Keratinocyte (primary cell): ENCODE data around the gene LYZL1. TPM values are rescaled to one million over a fixed set of nuclear protein-coding genes. Genes with fewer than 3 reads are reported as not detected.

Experiments used
- DNase-seq: peaks from one replicate; pipeline ENCODE4 v3.0.0-alpha.2; 2011; ENCODE audit warnings: low read depth, missing footprints, low spot score
- FAIRE-seq: peaks from 2 replicates; lab custom pipeline; 2011; peaks lifted over from hg19 to GRCh38; lab: Jason Lieb, UNC
- H2AFZ ChIP-seq: 2 replicates; pipeline ENCODE4 v1.6.0; 2012; ENCODE audit warnings: low read length, control low read depth, inconsistent platforms; ENCODE audit not compliant: control insufficient read depth
- H3K27ac ChIP-seq: 2 replicates; pipeline ENCODE4 v1.5.1; 2011; ENCODE audit warnings: low read length; ENCODE audit not compliant: control insufficient read depth, insufficient read depth
- H3K27me3 ChIP-seq: 3 replicates; pipeline ENCODE4 v1.6.0; 2011; ENCODE audit warnings: low read length; ENCODE audit not compliant: control insufficient read depth, insufficient read depth; ENCODE audit errors: extremely low read depth
- H3K36me3 ChIP-seq, 2 experiments: 2 replicates in 1 of 2; 3 replicates in 1 of 2; pipeline ENCODE4 v1.5.1; 2011; ENCODE audit warnings: low read length in 2 of 2, mild to moderate bottlenecking in 1 of 2; ENCODE audit not compliant: control insufficient read depth in 2 of 2, insufficient read depth in 2 of 2; ENCODE audit errors: extremely low read depth in 1 of 2
- H3K4me1 ChIP-seq: 3 replicates; pipeline ENCODE4 v1.5.1; 2011; ENCODE audit warnings: low read length; ENCODE audit not compliant: control insufficient read depth, insufficient read depth; ENCODE audit errors: extremely low read depth
- H3K4me2 ChIP-seq: 3 replicates; pipeline ENCODE4 v1.6.0; 2011; ENCODE audit warnings: low read depth, low read length; ENCODE audit not compliant: control insufficient read depth, insufficient read depth; ENCODE audit errors: extremely low read depth
- H3K4me3 ChIP-seq, 3 experiments: fragments of 200-600 bp in 1 of 3; sonication (generic) in 1 of 3; 2 replicates in 2 of 3; 3 replicates in 1 of 3; pipeline ENCODE4 v1.5.1; 2011 to 2016; ENCODE audit warnings: low read length in 3 of 3, mild to moderate bottlenecking in 3 of 3, control low read depth in 2 of 3, inconsistent platforms in 1 of 3, low read depth in 1 of 3, mixed read lengths in 1 of 3, mixed run types in 1 of 3, moderate library complexity in 1 of 3; ENCODE audit not compliant: control insufficient read depth in 2 of 3, insufficient read depth in 2 of 3; ENCODE audit errors: extremely low read depth in 1 of 3
- H3K79me2 ChIP-seq: 2 replicates; pipeline ENCODE4 v1.6.0; 2012; ENCODE audit warnings: low read length; ENCODE audit not compliant: control insufficient read depth, insufficient read depth
- H3K9ac ChIP-seq: 3 replicates; pipeline ENCODE4 v1.6.0; 2011; ENCODE audit warnings: low read length; ENCODE audit not compliant: control insufficient read depth, insufficient read depth; ENCODE audit errors: extremely low read depth
- H3K9me1 ChIP-seq: 3 replicates; pipeline ENCODE4 v1.6.0; 2011; ENCODE audit warnings: low read length; ENCODE audit not compliant: control insufficient read depth, insufficient read depth; ENCODE audit errors: extremely low read depth
- H3K9me3 ChIP-seq: 2 replicates; pipeline ENCODE4 v1.5.1; 2012; ENCODE audit warnings: low read depth, low read length; ENCODE audit not compliant: control insufficient read depth
- H4K20me1 ChIP-seq: 3 replicates; pipeline ENCODE4 v1.6.0; 2011; ENCODE audit warnings: low read length; ENCODE audit not compliant: control insufficient read depth, insufficient read depth; ENCODE audit errors: extremely low read depth
- EZH2 ChIP-seq: IDR thresholded peaks from one replicate; pipeline ENCODE4 v1.6.1; 2012; ENCODE audit warnings: inconsistent platforms, mild to moderate bottlenecking, low read length, moderate library complexity
- dilution Hi-C: fragments of 300-500 bp; cut with MboI; formaldehyde crosslinking; loops from one replicate; pipeline ENCODE4 v1.7.0; 2020; ENCODE audit warnings: low sequenced_read_pairs; ENCODE audit not compliant: extremely low pct_ligation_motif_present
- polyA plus RNA-seq, 5 experiments: library from polyadenylated mRNA; depleted of rRNA in 3 of 5; stranded (reverse) in 3 of 5; stranded (forward) in 1 of 5; unstranded in 1 of 5; fragments of >200 nt; gene quantifications; 1 replicate in 1 of 5; 2 replicates in 3 of 5; 3 replicates in 1 of 5; pipeline versions ENCODE4 v1.2.1 to v1.2.3, GENCODE V29; 2011 to 2012; ENCODE audit warnings: missing spikeins in 2 of 5, low read depth in 1 of 5, low replicate concordance in 1 of 5
- TF ChIP-seq, protein P1 (sequence below), 3 experiments: IDR thresholded peaks in 1 of 3; conservative IDR thresholded peaks in 1 of 3; optimal IDR thresholded peaks in 1 of 3; 2 replicates in 2 of 3; 3 replicates in 1 of 3; pipeline versions ENCODE3 to v1.5.1; 2011; ENCODE audit warnings: low read length in 3 of 3, mild to moderate bottlenecking in 3 of 3, moderate library complexity in 2 of 3, control low read depth in 1 of 3, inconsistent platforms in 1 of 3; ENCODE audit not compliant: insufficient read depth in 2 of 3; ENCODE audit errors: extremely low read depth in 1 of 3

LYZL1 gene
- polyA plus RNA-seq, 1 donor (not counting 4 experiments of a cell fraction or from before 2014, with no cell fraction given), result not detected

DNA sequence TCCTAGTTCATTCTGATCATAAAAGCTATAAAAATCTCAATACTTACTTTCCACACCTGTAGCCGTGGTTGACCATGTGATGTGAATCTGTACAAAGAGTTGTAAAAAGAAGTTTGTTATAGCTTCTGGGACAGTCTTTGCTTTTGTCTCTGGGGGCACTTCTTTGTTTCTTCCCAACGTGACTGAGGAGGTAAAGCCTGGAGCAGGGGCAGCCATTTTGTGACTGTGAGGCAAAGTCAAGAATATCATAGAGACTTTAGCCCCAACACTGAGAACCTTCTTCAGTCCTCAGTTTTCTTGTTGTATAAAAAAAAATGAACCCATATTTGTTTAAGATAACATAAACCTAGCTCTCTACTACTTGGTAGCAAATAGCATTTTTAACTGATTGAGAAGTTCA, 29.4 kb upstream of the LYZL1 start:
- no peak overlapping the region for H3K27ac ChIP-seq
- H2AFZ ChIP-seq, result no peak overlapping the region
- H4K20me1 ChIP-seq, result no peaks in the 10 kb centered on the region
- no peak overlapping the region for H3K4me3 ChIP-seq
- H3K36me3 ChIP-seq, result no peaks in the 10 kb centered on the region
- TF ChIP-seq, protein P1, sequence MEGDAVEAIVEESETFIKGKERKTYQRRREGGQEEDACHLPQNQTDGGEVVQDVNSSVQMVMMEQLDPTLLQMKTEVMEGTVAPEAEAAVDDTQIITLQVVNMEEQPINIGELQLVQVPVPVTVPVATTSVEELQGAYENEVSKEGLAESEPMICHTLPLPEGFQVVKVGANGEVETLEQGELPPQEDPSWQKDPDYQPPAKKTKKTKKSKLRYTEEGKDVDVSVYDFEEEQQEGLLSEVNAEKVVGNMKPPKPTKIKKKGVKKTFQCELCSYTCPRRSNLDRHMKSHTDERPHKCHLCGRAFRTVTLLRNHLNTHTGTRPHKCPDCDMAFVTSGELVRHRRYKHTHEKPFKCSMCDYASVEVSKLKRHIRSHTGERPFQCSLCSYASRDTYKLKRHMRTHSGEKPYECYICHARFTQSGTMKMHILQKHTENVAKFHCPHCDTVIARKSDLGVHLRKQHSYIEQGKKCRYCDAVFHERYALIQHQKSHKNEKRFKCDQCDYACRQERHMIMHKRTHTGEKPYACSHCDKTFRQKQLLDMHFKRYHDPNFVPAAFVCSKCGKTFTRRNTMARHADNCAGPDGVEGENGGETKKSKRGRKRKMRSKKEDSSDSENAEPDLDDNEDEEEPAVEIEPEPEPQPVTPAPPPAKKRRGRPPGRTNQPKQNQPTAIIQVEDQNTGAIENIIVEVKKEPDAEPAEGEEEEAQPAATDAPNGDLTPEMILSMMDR (optimal IDR thresholded peaks at IDR 0.05 in 1 of 3, IDR thresholded peaks at IDR 0.05 in 1 of 3, conservative IDR thresholded peaks at IDR 0.05 in 1 of 3; ENCODE audit: extremely low read depth in 1 of 3, insufficient read depth in 2 of 3, low read length in 3 of 3), result no peak
- no peak for TF ChIP-seq EZH2
- FAIRE-seq (no peak), DNase-seq (no peak)
- no peaks in the 10 kb centered on the region for H3K79me2 ChIP-seq
- H3K9me3 ChIP-seq, result no peaks in the 10 kb centered on the region
- H3K9me1 ChIP-seq, result no peaks in the 10 kb centered on the region
- peaks cover 23% of the 10 kb centered on the region for H3K27me3 ChIP-seq
- no peak overlapping the region for H3K4me2 ChIP-seq
- dilution Hi-C loops, result no loop called here
- H3K9ac ChIP-seq, result no peak overlapping the region
- H3K4me1 ChIP-seq, result no peaks in the 10 kb centered on the region

DNA sequence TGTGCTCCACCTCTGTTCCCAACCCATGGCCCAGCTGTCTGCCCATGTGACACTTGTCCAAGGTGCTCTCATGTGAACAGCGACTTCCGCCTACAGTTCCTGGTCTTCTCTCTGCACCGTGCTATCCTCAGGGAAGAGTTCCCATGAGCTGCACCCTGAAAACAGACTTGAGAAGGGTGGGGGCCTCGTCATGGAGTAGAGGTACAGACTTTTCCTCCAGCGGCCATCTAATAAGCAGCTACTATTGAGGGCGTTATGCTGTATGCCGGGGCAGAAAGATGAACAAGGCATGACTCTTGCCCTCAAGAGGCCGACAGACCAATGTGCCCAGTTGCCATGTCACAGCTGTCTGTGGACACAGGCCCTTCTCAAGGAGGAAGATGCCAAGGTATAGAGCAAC, 25.4 kb upstream of the LYZL1 start:
- FAIRE-seq, result no peak
- no peak for DNase-seq
- no peaks in the 10 kb centered on the region for H3K4me1 ChIP-seq
- H3K27me3 ChIP-seq, result no peaks in the 10 kb centered on the region
- no peaks in the 10 kb centered on the region for H3K36me3 ChIP-seq
- H3K79me2 ChIP-seq, result no peaks in the 10 kb centered on the region
- no peaks in the 10 kb centered on the region for H4K20me1 ChIP-seq
- no peak overlapping the region for H3K27ac ChIP-seq
- no peaks in the 10 kb centered on the region for H3K9me1 ChIP-seq
- no peak overlapping the region for H3K4me3 ChIP-seq
- H2AFZ ChIP-seq, result no peak overlapping the region
- no peak for TF ChIP-seq EZH2
- TF ChIP-seq, protein P1 (optimal IDR thresholded peaks at IDR 0.05 in 1 of 3, IDR thresholded peaks at IDR 0.05 in 1 of 3, conservative IDR thresholded peaks at IDR 0.05 in 1 of 3; ENCODE audit: extremely low read depth in 1 of 3, insufficient read depth in 2 of 3, low read length in 3 of 3), result no peak
- dilution Hi-C loops, result no loop called here
- no peaks in the 10 kb centered on the region for H3K9me3 ChIP-seq
- H3K9ac ChIP-seq, result no peak overlapping the region
- no peak overlapping the region for H3K4me2 ChIP-seq
